ENCODE data around the gene PRLR. TPM values are rescaled to one million over a fixed set of nuclear protein-coding genes. Genes with fewer than 3 reads are reported as not detected.
A peak's percentile ranks its signal among the peaks of the same experiment; 100 is the strongest.

Gene PRLR
- total RNA-seq, 1 donor from 2014 or later: not detected

DNA sequence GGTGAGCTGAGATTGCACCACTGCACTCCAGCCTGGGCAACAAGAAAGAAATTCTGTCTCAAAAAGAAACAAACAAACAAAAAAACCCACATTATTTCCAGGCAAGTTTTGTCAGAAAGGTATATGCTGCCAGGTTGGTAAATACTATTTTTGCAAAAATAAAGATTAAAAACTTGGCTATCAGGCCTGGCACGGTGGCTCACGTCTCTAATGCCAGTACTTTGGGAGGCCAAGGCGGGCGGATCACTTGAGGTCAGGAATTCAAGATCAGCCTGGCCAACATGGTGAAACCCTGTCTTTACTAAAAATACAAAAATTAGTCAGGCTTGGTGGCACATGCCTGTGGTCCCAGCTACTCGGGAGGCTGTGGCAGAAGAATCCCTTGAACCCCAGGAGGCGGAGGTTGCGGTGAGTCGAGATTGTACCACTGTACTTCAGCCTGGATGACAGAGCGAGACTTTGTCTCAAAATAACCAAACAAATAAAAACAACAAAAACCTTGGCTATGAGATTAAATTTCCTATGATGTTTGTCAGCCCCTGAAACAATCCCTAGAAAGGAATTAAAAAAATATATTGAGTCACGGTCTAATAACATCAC, 205.3 kb downstream of the PRLR start:
- no peak for DNase-seq
- Mint-ChIP-seq H3K4me1 (no peaks in the 10 kb centered on the region), H3K27me3 (peaks cover 5% of the 10 kb centered on the region), H3K9me3 (no peaks in the 10 kb centered on the region), H3K4me3 (no peak overlapping the region), H3K36me3 (ENCODE audit: low read depth) (no peaks in the 10 kb centered on the region), H3K27ac (no peak overlapping the region)
- intact Hi-C loops (cut with micrococcal nuclease): no loop called here

DNA sequence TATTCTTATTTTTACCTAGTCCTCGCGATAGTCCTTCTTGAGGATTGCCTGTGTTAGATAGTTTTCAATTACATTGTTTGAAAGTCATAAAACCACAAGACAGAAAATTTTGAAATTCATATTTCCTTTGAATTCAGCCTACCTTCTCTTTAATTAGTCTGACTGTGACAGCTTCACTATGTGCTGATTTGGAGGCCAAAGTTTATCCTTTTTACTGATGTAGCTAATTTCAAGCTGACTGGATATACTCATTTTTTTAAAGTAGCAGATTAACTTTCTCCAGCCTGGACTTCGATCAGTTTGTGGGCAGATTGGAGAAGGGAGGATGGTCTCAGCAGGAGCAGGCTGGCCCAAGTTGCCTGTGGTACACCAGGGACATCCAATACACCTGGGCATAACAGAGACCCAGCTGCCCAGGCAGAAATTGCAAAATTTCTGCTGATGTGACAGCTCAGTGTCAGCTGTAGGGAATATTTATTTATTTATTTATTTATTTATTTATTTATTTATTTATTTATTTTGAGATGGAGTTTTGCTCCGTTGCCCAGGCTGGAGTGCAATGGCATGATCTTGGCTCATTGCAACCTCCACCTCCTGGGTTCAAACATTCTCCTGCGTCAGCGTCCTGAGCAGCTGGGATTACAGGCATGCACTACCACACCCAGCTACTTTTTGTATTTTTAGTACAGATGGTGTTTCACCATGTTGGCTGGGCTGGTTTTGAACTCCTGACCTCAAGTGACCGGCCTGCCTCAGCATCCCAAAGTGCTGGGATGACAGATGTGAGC, 206.7 kb downstream of the PRLR start:
- H3K4me1 Mint-ChIP-seq: no peaks in the 10 kb centered on the region
- H3K9me3 Mint-ChIP-seq: no peaks in the 10 kb centered on the region
- H3K27me3 Mint-ChIP-seq: peaks cover 2% of the 10 kb centered on the region
- no peak for DNase-seq
- no peaks in the 10 kb centered on the region for H3K36me3 Mint-ChIP-seq (ENCODE audit: low read depth)
- H3K4me3 Mint-ChIP-seq: no peak overlapping the region
- intact Hi-C loops (cut with micrococcal nuclease): no loop called here
- no peak overlapping the region for H3K27ac Mint-ChIP-seq

DNA sequence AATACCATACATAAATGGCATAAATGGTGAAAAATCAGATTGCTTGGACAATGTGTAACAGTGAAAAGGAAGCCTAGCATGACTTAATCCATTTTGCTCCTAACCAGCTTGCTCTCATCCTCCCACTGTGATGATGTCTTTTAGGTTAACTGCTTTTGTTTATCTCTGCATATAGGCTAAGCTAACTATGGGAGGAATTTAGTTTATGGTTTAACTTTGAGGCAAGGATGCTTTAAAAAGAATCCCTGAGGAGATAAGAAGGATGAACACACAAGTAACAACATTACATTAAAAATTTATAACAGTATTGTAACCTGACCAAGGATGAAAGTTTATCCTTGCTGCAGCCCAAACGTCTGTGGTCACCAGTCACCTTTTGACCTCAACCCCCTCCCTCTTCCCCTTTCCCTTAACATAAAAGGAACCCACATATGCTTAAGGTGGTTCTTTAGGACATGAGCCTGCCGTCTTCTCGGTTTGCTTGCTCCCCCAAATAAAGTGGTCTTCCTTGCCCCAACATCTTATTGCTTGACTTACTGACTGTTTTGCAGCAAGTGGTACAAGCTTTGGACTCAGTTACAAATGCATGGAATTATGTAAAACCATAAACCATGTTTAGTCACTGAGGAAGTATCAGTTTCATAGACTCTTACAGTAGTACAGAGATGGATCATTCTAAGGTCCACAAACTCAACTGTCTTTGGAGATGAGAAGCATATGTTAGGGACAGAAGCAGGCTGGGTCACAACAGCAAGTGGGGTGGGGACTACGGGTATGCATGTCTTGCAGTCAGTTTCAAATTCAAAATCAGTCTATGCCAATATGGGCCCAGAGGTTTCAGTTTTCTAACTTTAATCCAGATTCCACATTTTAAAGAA, 213.9 kb downstream of the PRLR start:
- no peaks in the 10 kb centered on the region for H3K4me1 Mint-ChIP-seq
- H3K9me3 Mint-ChIP-seq: no peaks in the 10 kb centered on the region
- H3K27ac Mint-ChIP-seq: no peak overlapping the region
- H3K4me3 Mint-ChIP-seq: no peak overlapping the region
- intact Hi-C loops (cut with micrococcal nuclease): no loop called here
- peaks cover 6% of the 10 kb centered on the region for H3K27me3 Mint-ChIP-seq
- no peak for DNase-seq
- H3K36me3 Mint-ChIP-seq (ENCODE audit: low read depth): no peaks in the 10 kb centered on the region

DNA sequence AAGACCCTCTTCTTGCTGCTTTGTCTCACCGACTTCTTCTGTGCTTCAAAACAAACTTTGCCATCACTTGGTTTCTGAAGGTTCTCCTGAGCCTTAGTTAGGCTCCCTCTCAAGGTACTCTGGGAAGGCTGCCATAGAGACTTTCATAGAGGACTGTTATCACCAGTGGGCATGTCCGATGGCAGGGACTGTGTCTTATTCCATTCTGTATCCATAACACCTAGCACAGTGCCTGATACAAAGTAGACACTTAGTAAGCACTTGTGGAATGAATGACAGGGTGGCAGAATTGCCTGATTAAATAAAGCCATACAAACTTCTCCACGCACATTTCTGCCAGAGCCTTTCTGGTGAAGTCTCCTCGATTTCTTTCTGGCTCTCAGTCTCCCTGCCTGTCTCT, 215.2 kb downstream of the PRLR start:
- peaks cover 7% of the 10 kb centered on the region for H3K27me3 Mint-ChIP-seq
- no peak overlapping the region for H3K27ac Mint-ChIP-seq
- no peaks in the 10 kb centered on the region for H3K4me1 Mint-ChIP-seq
- H3K9me3 Mint-ChIP-seq: no peaks in the 10 kb centered on the region
- no peak for DNase-seq
- H3K4me3 Mint-ChIP-seq: no peak overlapping the region
- intact Hi-C loops (cut with micrococcal nuclease): no loop called here
- no peaks in the 10 kb centered on the region for H3K36me3 Mint-ChIP-seq (ENCODE audit: low read depth)

DNA sequence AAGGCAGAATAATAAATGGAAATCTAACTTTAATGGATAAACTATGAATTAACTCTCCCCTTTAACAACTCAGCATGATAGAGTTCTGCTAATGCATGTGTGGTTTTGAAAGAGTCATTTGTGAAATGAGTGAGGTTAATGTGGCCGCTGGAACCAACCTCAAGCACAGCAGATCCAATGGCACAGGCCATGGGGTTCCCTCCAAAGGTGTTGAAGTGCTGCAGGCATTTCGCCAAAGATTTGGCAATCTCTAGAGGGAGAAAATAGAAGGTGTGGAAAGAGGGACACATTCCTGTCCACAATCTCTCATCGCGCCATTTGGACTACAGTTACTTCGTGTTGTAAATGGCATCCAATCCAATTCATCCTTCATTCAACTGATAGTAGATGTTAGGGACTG, 217.5 kb downstream of the PRLR start:
- no peak overlapping the region for H3K27ac Mint-ChIP-seq
- H3K36me3 Mint-ChIP-seq (ENCODE audit: low read depth): no peaks in the 10 kb centered on the region
- intact Hi-C loops (cut with micrococcal nuclease): no loop called here
- H3K4me3 Mint-ChIP-seq: no peak overlapping the region
- H3K27me3 Mint-ChIP-seq: peaks cover 12% of the 10 kb centered on the region
- no peak for DNase-seq
- no peaks in the 10 kb centered on the region for H3K4me1 Mint-ChIP-seq
- H3K9me3 Mint-ChIP-seq: no peaks in the 10 kb centered on the region

DNA sequence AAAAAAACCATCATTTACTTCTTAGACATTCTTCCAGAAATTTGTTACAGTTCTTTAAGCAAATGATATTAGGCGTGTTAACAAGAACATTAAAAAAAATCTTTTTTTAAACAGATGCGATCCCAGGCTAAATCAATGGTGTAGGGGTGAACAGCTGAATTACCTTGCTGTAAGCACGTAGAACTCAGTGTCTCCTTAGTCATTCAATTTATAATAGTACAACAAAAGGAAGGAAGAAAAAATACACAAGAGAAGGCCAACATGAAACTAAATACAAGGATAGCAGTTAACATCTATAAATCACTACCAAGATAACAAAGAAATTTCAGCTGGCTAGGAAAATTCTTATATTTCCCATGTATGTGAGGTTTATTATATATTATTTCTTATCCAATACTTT, 217.9 kb downstream of the PRLR start:
- Mint-ChIP-seq H3K27ac (no peak overlapping the region), H3K36me3 (ENCODE audit: low read depth) (no peaks in the 10 kb centered on the region), H3K4me3 (no peak overlapping the region), H3K27me3 (peaks cover 12% of the 10 kb centered on the region), H3K9me3 (no peaks in the 10 kb centered on the region), H3K4me1 (no peaks in the 10 kb centered on the region)
- intact Hi-C loops (cut with micrococcal nuclease): no loop called here
- no peak for DNase-seq

DNA sequence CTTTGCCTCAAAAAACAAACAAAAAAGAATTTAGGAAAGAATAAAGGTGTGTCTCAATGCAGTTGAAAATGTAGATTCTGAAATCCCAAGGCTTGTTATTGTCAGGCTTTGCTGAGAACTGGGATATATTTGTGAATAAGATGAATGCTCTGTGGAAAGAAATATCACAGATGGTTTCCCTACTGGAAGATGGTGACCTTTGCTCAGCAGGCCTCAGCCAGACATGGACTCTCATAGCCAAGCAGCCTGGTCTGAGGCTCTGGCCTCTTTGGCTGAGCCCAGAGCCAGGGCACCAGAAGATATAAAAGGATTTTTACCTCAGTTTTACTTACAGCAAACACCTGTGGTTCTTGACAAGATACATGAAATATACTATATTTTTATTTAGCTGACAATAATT, 219.6 kb downstream of the PRLR start:
- DNase-seq: no peak
- H3K4me3 Mint-ChIP-seq: no peak overlapping the region
- peaks cover 11% of the 10 kb centered on the region for H3K27me3 Mint-ChIP-seq
- H3K27ac Mint-ChIP-seq: no peak overlapping the region
- H3K36me3 Mint-ChIP-seq (ENCODE audit: low read depth): no peaks in the 10 kb centered on the region
- H3K9me3 Mint-ChIP-seq: no peaks in the 10 kb centered on the region
- intact Hi-C loops (cut with micrococcal nuclease): no loop called here
- no peaks in the 10 kb centered on the region for H3K4me1 Mint-ChIP-seq

DNA sequence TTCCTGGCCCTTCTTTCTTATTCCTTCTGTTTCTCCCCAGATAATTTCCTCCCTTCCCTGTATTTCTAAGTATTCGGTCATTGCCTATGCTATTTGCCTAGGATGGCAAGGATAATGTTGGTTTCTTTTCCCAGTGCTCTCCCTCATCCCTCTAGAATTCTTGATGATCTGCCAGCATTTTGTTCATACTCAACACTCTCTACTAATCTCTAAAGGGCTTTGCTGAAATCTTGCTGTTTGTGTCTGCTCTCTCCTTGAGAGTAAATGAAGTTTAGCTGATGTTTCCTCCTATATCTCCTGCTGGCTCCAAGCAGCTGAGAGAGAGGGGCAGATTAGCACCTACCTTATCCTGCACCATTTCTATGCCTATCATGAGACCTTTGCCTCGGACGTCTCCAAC, 220.6 kb downstream of the PRLR start:
- no peak for DNase-seq
- H3K36me3 Mint-ChIP-seq (ENCODE audit: low read depth): no peaks in the 10 kb centered on the region
- peaks cover 16% of the 10 kb centered on the region for H3K27me3 Mint-ChIP-seq
- H3K27ac Mint-ChIP-seq: no peak overlapping the region
- no peaks in the 10 kb centered on the region for H3K4me1 Mint-ChIP-seq
- no peak overlapping the region for H3K4me3 Mint-ChIP-seq
- H3K9me3 Mint-ChIP-seq: no peaks in the 10 kb centered on the region
- intact Hi-C loops (cut with micrococcal nuclease): no loop called here

DNA sequence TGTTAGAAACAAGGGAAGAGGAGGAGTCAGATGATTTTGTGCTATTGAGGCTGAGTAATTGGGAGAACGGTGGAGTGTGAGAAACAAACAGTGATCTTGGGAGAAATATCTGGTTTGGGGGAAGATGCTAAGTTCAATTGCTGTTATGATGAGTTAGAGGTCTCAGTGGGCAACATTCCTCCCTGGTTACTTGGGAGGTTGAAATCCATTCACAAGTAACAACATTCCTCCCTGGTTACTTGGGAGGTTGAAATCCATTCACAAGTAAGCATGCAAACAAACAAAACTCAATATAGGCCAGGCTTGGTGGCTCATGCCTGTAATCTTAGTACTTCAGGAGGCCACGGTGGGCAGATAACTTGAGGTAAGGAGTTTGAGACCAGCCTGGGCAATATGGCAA, 221.3 kb downstream of the PRLR start:
- Mint-ChIP-seq H3K27me3 (peaks cover 16% of the 10 kb centered on the region), H3K36me3 (ENCODE audit: low read depth) (no peaks in the 10 kb centered on the region), H3K4me3 (no peak overlapping the region), H3K27ac (no peak overlapping the region), H3K4me1 (no peaks in the 10 kb centered on the region), H3K9me3 (no peaks in the 10 kb centered on the region)
- intact Hi-C loops (cut with micrococcal nuclease): no loop called here
- DNase-seq: no peak

DNA sequence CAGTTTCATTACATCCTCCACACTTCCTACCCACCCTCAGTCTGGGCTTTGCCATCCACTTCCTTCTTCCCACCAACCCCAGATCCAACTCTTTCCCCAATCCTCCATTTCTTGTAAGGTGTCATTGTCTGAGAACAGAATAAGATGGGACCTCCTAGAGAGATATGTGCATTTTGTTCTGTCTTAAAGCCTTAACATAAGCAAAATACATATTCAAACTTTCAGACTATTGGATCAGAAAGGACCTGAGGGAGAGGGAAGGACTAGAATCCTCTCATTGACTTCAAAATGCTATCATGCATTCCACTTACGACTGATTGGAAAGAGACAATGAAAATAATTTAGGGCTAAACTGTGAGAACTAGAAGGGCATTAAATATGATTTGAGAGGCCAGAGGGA, 225.5 kb downstream of the PRLR start:
- H3K9me3 Mint-ChIP-seq: no peaks in the 10 kb centered on the region
- H3K4me1 Mint-ChIP-seq: no peaks in the 10 kb centered on the region
- peaks cover 18% of the 10 kb centered on the region for H3K27me3 Mint-ChIP-seq
- no peak for DNase-seq
- H3K4me3 Mint-ChIP-seq: no peak overlapping the region
- intact Hi-C loops (cut with micrococcal nuclease): loop anchor here (5.0 kb wide), 1 partner anchor 923 kb away; no protein-coding TSS in a partner anchor
- H3K27ac Mint-ChIP-seq: no peak overlapping the region
- H3K36me3 Mint-ChIP-seq (ENCODE audit: low read depth): no peaks in the 10 kb centered on the region

DNA sequence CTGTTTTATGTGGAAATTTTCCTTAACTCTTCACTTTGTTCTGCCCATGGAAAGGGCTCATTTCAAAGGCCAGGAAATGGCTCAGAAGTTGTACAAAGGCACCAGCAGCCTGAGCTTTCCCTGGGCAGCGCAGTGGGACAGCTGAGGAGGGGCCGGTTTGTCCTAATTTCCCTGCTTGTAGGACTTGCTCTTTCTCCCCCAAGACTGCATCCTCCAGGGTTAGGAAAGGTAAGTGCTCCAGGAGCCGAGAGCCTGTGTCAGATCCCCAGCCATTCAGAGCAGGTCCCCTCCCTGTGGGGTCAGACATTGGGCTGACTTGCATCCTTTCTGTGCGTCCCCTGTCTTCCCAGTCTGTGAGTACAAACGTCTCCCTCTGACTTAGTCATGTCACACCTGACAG, 226.1 kb downstream of the PRLR start:
- intact Hi-C loops (cut with micrococcal nuclease): loop anchor here (5.0 kb wide), 1 partner anchor 923 kb away; no protein-coding TSS in a partner anchor
- Mint-ChIP-seq H3K27me3 (peaks cover 20% of the 10 kb centered on the region), H3K4me1 (no peaks in the 10 kb centered on the region), H3K4me3 (no peak overlapping the region), H3K9me3 (no peaks in the 10 kb centered on the region), H3K36me3 (ENCODE audit: low read depth) (no peaks in the 10 kb centered on the region), H3K27ac (no peak overlapping the region)
- DNase-seq: no peak

DNA sequence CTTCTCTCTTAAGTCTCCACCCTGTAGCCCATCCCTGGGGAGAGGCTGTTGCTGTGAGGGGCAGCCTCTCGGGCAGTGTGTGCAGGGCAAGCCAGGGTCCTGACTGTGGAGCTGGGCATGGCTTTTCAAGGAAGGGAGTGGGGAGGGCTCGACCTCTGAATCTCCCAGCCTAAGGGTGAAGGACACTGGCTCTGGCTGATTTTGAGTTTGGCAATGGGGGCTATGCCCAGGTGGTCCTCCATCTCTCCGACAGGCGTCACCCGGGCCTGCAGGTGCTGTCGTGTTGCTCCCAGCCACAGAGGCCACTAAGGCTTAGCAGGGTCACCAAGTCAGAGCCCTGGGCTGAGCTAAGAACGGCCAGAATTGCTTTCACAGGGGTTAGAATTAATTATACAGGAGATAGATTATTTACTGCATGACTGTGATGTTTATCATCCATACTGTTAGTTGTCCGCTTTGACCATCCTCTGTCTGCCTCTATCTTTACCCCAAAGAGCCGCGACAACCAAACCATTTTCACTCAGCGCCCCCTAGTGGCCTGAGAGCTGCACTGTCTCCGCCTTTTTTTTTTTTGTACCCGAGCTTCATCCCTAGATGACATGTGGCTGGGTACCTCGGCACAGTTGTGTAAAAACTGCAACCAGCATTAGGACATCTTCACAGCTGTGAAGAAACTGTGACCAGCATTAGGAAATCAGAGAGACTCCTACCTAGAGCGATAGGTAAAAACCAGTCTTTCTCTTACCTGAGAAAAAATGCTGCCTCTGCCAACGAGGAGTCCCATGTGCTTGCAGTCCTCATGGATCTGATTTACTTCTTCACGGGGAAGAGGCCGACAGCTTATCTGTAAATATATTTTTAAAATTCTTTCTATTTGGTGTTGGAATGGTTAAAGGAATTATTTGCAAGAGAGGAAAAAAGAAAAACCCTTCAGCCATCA, 227.0 kb downstream of the PRLR start:
- H3K9me3 Mint-ChIP-seq: no peaks in the 10 kb centered on the region
- no peak overlapping the region for H3K27ac Mint-ChIP-seq
- DNase-seq: peak; percentile 89
- no peaks in the 10 kb centered on the region for H3K36me3 Mint-ChIP-seq (ENCODE audit: low read depth)
- H3K4me3 Mint-ChIP-seq: no peak overlapping the region
- H3K4me1 Mint-ChIP-seq: no peaks in the 10 kb centered on the region
- intact Hi-C loops (cut with micrococcal nuclease): loop anchor here (1.0 to 5.0 kb wide), 3 partner anchors 44 to 924 kb away; no protein-coding TSS in a partner anchor
- peaks cover 20% of the 10 kb centered on the region for H3K27me3 Mint-ChIP-seq

DNA sequence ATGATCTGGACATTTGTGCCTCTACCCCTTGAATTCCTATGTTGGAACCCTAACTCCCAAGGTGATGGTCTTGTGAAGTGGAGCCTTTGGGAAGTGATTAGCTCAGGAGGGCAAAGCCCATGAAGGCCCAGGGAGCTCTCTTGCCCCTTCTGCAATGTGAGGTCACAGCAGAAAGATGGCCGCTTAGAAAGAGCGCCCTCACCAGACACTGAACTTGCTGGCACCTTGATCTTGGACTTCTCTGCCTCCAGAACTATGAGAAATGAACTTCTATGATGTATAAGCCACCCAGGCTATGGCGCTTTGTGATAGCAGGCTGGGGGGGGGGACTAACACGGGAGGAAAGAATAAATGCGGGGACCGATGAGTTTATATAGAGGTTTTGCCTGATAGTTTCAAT, 227.8 kb downstream of the PRLR start:
- Mint-ChIP-seq H3K9me3 (no peaks in the 10 kb centered on the region), H3K4me3 (no peak overlapping the region), H3K27ac (no peak overlapping the region), H3K4me1 (no peaks in the 10 kb centered on the region), H3K27me3 (peaks cover 20% of the 10 kb centered on the region), H3K36me3 (ENCODE audit: low read depth) (no peaks in the 10 kb centered on the region)
- intact Hi-C loops (cut with micrococcal nuclease): loop anchor here (2.0 to 5.0 kb wide), 2 partner anchors 44 to 925 kb away; no protein-coding TSS in a partner anchor
- no peak for DNase-seq

Measured in activated CD4-positive, alpha-beta T cell treated with anti-CD3 and anti-CD28 coated beads, Interleukin-2, amount 10 ng/mL, durations not matched to agents 24 days and 14 days (primary cell).